Stimulated activated naive B cell treated with anti-CD40 and anti-IgM and Interleukin-4, amounts not matched to agents 10 μg/mL and 1 μg/mL and 100 μg/mL, for 72 hours (primary cell): ENCODE measurements around the gene PRPSAP1.
A peak's percentile ranks its signal among the peaks of the same experiment; 100 is the strongest.

Experiments
- ATAC-seq, 2 donors: fragments of 150-1000 bp; cut with Tn5 transposase; replicated peaks; 2 replicates each; pipeline ENCODE4 v1.10.0; 2021; ENCODE audit warnings: moderate library complexity in 1 of 2
- DNase-seq: peaks from one replicate; pipeline ENCODE4 v3.0.0; 2021
- H3K27ac Mint-ChIP-seq: one replicate; pipeline ENCODE4 v1.8.0; 2022; ENCODE audit warnings: mild to moderate bottlenecking, mixed read lengths
- H3K27me3 Mint-ChIP-seq, 2 donors: one replicate each; pipeline ENCODE4 v1.8.0; 2022; ENCODE audit warnings: mixed read lengths in 2 of 2
- H3K36me3 Mint-ChIP-seq, 2 donors: one replicate each; pipeline ENCODE4 v1.8.0; 2022; ENCODE audit warnings: mixed read lengths in 2 of 2, mild to moderate bottlenecking in 1 of 2
- H3K4me1 Mint-ChIP-seq, 2 donors: one replicate each; pipeline ENCODE4 v1.8.0; 2022; ENCODE audit warnings: mixed read lengths in 2 of 2, mild to moderate bottlenecking in 1 of 2
- H3K4me3 Mint-ChIP-seq, 2 donors: one replicate each; pipeline ENCODE4 v1.8.0; 2022; ENCODE audit warnings: mild to moderate bottlenecking in 2 of 2, mixed read lengths in 2 of 2, moderate library complexity in 1 of 2
- H3K9me3 Mint-ChIP-seq, 2 donors: one replicate each; pipeline ENCODE4 v1.8.0; 2022; ENCODE audit warnings: mixed read lengths in 2 of 2, mild to moderate bottlenecking in 1 of 2

The PRPSAP1 gene

DNA sequence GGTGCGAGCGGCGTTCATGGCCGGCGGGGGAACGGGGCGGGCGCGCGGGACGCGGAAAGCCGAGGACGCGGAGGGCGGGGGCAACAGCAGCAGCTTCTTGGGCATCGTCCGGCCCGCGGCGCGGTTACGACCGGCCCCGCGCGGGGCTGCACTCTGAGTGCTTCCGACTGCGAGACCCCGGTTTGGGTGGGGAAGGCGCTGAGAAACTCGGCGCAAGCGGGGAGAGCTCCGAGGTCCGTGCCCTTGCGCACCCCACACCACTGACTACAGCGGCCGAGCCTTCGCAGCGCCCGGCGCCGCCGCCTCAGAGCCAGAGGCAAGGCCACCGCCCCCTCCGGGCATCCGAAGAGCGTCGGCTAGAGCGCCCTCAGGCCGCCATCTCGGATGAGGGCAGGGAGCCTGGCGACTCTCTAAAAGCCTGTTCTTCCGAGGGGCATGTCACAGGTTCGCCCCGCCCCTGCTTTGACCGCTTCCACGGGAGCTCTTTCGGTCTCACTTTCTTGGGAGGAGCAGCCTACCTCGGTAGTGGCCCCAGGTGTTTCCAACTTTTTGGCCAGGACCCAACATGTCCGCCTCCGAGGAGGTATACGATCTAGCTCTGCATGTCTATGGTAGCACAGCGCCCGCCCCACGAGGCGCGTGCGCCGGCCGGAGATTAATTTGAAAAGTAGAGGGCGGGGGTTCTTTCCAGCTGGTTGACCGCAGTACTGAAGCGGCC, at the start of gene PRPSAP1:
Gene PRPSAP1 (minus strand): TSS at position 318 of the 718 bp plus-strand sequence. CDS start 213 bp downstream, at position 105.
- Mint-ChIP-seq H3K4me3 (peak within 1 kb of the TSS; percentile 89 to 95), H3K27ac (peak within 1 kb of the TSS; percentile 100), H3K27me3 (no peaks in the 10 kb centered on the region), H3K4me1 (peaks cover 12 to 22% of the 10 kb centered on the region in 2 donors), H3K36me3 (peaks cover 0 to 4% of the 10 kb centered on the region in 2 donors), H3K9me3 (no peaks in the 10 kb centered on the region)
- ATAC-seq (peak; percentile 95 to 97), DNase-seq (peak; percentile 87)

- H3K27ac Mint-ChIP-seq, result peak overlapping the region; percentile 2
- H3K36me3 Mint-ChIP-seq, result peaks cover 53 to 71% of the 10 kb centered on the region in 2 donors
- H3K4me3 Mint-ChIP-seq, result no peak overlapping the region
- no peak for ATAC-seq
- peaks cover 26 to 42% of the 10 kb centered on the region in 2 donors for H3K4me1 Mint-ChIP-seq
- no peaks in the 10 kb centered on the region for H3K27me3 Mint-ChIP-seq
- DNase-seq, result no peak
- no peaks in the 10 kb centered on the region for H3K9me3 Mint-ChIP-seq
Observed at GRCh38 chr17:76402711-76403110, 49.0 kb upstream of the PRPSAP1 start.

- H3K4me3 Mint-ChIP-seq, result no peak overlapping the region
- H3K27me3 Mint-ChIP-seq, result no peaks in the 10 kb centered on the region
- H3K27ac Mint-ChIP-seq, result no peak overlapping the region
- H3K4me1 Mint-ChIP-seq, result peaks cover 4 to 10% of the 10 kb centered on the region in 2 donors
- no peaks in the 10 kb centered on the region for H3K9me3 Mint-ChIP-seq
- H3K36me3 Mint-ChIP-seq, result peaks cover 49 to 72% of the 10 kb centered on the region in 2 donors
- no peak for ATAC-seq
- no peak for DNase-seq
Observed at GRCh38 chr17:76399175-76400172, 45.8 kb upstream of the PRPSAP1 start.

DNA sequence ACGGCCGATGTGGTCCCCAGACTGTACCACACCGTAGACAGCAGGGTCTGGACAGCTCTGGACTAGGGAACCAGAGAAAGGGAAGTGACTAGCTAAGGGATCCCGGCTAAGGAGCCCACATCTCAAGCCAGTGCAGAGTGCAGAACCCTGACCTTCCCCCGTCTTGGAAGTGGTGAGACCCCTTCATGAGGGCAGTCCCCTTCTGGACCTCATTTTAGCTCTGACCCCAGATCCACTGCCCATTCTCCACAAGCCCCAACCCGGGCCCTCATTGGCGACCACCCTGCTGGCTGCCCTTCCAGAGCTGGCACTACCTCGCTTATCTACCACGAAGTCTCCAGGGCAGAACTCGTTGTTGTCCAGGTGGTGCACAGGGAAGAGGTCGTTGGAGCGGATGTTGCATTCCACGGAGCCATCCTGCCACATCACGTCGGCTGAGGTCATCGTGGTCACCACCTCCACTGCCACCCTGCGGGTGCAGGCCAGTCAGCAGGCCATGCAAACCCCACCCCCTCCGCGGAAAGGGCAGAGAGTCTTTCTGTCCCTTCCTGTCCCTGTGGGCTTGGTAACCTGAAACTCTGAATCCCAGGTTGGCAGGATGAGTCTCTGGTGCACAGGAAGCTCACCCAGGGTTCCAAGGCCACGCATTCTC, 44.9 kb upstream of the PRPSAP1 start:
- H3K4me1 Mint-ChIP-seq, result peaks cover 4 to 7% of the 10 kb centered on the region in 2 donors
- H3K27ac Mint-ChIP-seq, result no peak overlapping the region
- no peaks in the 10 kb centered on the region for H3K27me3 Mint-ChIP-seq
- no peak overlapping the region for H3K4me3 Mint-ChIP-seq
- no peaks in the 10 kb centered on the region for H3K9me3 Mint-ChIP-seq
- ATAC-seq (peak; percentile 18 to 31), DNase-seq (no peak)
- peaks cover 49 to 69% of the 10 kb centered on the region in 2 donors for H3K36me3 Mint-ChIP-seq

- peaks cover 4 to 7% of the 10 kb centered on the region in 2 donors for H3K4me1 Mint-ChIP-seq
- peak overlapping the region; percentile 5 for H3K27ac Mint-ChIP-seq
- H3K27me3 Mint-ChIP-seq, result no peaks in the 10 kb centered on the region
- ATAC-seq (peak; percentile 89 to 95), DNase-seq (peak; percentile 62)
- H3K9me3 Mint-ChIP-seq, result no peaks in the 10 kb centered on the region
- H3K36me3 Mint-ChIP-seq, result peaks cover 51 to 67% of the 10 kb centered on the region in 2 donors
- H3K4me3 Mint-ChIP-seq, result no peak overlapping the region
Observed at GRCh38 chr17:76397687-76398522, 44.2 kb upstream of the PRPSAP1 start.

DNA sequence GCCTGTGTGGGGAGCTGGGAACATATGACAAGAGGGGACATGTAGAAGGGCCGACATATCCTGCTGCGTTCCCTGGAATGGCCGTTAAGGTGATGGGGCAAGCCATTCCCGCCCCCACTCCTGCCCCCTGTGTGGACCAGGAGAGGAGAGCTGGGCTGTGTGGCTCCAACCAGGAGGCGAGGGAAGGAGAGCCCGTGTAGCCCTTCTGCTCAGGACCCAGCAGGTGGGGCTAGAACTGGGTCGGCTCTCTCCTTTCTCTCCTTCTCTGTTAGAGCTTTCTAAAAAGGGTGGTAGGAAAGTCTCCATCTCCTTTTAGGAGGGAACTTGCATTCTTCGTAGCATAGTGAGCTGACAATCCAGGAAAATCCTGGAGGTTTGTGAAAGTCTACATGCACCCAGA, 43.5 kb upstream of the PRPSAP1 start:
- H3K9me3 Mint-ChIP-seq, result no peaks in the 10 kb centered on the region
- H3K27ac Mint-ChIP-seq, result no peak overlapping the region
- ATAC-seq (no peak), DNase-seq (no peak)
- H3K27me3 Mint-ChIP-seq, result no peaks in the 10 kb centered on the region
- peaks cover 44 to 60% of the 10 kb centered on the region in 2 donors for H3K36me3 Mint-ChIP-seq
- H3K4me1 Mint-ChIP-seq, result peaks cover 4 to 7% of the 10 kb centered on the region in 2 donors
- H3K4me3 Mint-ChIP-seq, result no peak overlapping the region

DNA sequence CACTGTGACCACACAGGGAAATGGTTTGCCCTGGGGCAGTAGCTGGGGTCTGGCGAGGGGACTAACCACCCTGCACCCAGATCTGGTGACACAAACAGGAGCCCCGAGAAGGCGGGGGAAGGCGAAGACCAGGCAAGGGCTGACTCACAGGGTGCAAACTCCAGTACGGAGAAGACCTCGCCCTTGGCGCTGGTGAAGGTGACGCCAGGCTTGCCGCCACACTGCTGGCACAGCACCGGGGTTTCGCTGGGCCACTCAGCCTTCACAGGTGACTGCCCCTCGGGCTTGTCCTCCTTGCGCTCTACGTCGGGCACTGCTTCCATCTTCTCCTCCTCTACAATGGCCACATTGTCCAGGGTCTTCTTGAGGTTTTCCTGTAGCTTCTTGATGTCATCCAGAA, 42.3 kb upstream of the PRPSAP1 start:
- Mint-ChIP-seq H3K9me3 (no peaks in the 10 kb centered on the region), H3K36me3 (peaks cover 36 to 59% of the 10 kb centered on the region in 2 donors), H3K27ac (no peak overlapping the region), H3K4me1 (peaks cover 4 to 7% of the 10 kb centered on the region in 2 donors), H3K4me3 (no peak overlapping the region), H3K27me3 (no peaks in the 10 kb centered on the region)
- ATAC-seq (no peak), DNase-seq (no peak)

DNA sequence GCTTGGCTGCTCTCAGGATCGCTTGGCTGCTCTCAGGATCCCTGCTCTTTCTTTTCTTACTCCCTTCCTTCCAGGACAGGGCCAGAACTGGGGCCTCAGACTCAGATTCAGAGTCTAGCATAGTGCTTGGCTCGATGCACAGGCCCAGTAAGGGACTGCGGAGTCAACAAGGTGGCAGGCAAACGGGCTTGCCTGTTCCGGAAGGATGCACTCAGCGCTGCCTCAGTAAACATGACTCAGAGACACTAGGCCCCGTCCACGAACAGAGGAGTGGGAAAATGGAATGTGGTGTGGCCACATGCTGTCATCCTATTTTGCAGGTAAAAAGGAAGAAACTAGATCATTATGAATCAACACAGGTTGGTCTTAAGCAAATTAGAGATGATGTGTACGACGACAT, 40.5 kb upstream of the PRPSAP1 start:
- H3K4me3 Mint-ChIP-seq, result no peak overlapping the region
- no peak for ATAC-seq
- H3K27me3 Mint-ChIP-seq, result no peaks in the 10 kb centered on the region
- DNase-seq, result no peak
- peaks cover 27 to 57% of the 10 kb centered on the region in 2 donors for H3K36me3 Mint-ChIP-seq
- no peak overlapping the region for H3K27ac Mint-ChIP-seq
- H3K9me3 Mint-ChIP-seq, result no peaks in the 10 kb centered on the region
- peaks cover 2 to 13% of the 10 kb centered on the region in 2 donors for H3K4me1 Mint-ChIP-seq

DNA sequence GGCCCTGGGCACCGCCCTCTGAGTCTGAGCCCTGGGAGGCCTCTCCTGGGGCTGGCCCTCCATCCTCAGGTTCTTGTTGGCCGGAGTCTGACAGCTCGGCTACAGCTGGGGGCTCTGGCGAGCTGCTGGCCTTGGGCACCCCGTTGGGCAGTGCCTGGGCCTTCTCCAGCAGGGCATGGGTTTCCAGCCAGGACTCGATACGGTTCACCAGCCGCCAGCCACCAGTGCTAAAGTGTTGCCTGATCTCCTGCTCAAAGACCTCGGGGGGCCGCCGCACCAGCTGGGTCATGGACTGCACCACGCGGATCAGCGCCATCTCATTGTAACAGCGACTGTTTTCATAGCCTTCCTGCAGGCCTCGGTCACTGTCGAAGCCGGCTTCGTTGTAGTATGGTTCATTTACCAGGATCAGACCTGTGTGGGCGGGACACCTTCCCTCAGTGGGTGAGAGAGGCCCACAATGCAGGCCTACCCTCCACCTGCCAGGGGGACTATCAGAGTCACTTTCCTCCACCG, 37.5 kb upstream of the PRPSAP1 start:
- Mint-ChIP-seq H3K9me3 (no peaks in the 10 kb centered on the region), H3K4me3 (no peak overlapping the region), H3K36me3 (peaks cover 19 to 49% of the 10 kb centered on the region in 2 donors), H3K27ac (no peak overlapping the region), H3K27me3 (no peaks in the 10 kb centered on the region), H3K4me1 (peaks cover 8 to 18% of the 10 kb centered on the region in 2 donors)
- ATAC-seq (no peak), DNase-seq (no peak)

DNA sequence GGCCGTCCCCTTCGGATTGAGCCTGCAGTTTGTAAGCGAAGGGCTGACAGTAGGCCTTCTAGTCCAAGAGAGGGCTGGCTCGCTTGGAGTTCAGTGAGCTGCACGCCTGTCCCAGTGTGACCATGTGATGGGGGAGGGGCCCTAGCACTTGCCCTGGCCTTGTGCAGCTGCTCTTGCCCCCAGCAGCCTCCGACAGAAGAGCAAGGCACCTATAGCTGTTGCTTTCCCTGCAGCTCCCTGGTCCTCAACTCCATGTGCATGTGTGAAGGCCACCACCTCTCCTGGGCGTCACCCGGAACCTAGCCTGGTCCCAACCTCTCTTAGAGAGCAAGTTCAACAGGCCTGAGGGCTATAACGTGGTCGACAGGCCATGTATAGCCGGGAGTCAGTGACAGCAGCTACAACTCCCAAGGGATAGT, 36.3 kb upstream of the PRPSAP1 start:
- H3K27ac Mint-ChIP-seq, result no peak overlapping the region
- no peaks in the 10 kb centered on the region for H3K9me3 Mint-ChIP-seq
- H3K36me3 Mint-ChIP-seq, result peaks cover 17 to 43% of the 10 kb centered on the region in 2 donors
- peaks cover 10 to 29% of the 10 kb centered on the region in 2 donors for H3K4me1 Mint-ChIP-seq
- DNase-seq, result no peak
- H3K27me3 Mint-ChIP-seq, result no peaks in the 10 kb centered on the region
- H3K4me3 Mint-ChIP-seq, result no peak overlapping the region
- ATAC-seq, result no peak

GRCh38 chr17:76388966-76389888, 35.5 kb upstream of the PRPSAP1 start:
- H3K27ac Mint-ChIP-seq, result no peak overlapping the region

GRCh38 chr17:76386966-76387765, 33.5 kb upstream of the PRPSAP1 start:
- H3K27me3 Mint-ChIP-seq, result peaks cover 0 to under 1% of the 10 kb centered on the region in 2 donors
- peaks cover 9 to 35% of the 10 kb centered on the region in 2 donors for H3K36me3 Mint-ChIP-seq
- ATAC-seq (no peak), DNase-seq (no peak)
- H3K9me3 Mint-ChIP-seq, result no peaks in the 10 kb centered on the region
- H3K4me1 Mint-ChIP-seq, result peaks cover 14 to 41% of the 10 kb centered on the region in 2 donors
- no peak overlapping the region for H3K27ac Mint-ChIP-seq
- no peak overlapping the region for H3K4me3 Mint-ChIP-seq

More at GRCh38 chr17:76388966-76389888, 35.5 kb upstream of the PRPSAP1 start:
- Mint-ChIP-seq H3K9me3 (no peaks in the 10 kb centered on the region), H3K4me3 (no peak overlapping the region), H3K27me3 (no peaks in the 10 kb centered on the region), H3K4me1 (peaks cover 10 to 29% of the 10 kb centered on the region in 2 donors), H3K36me3 (peaks cover 16 to 43% of the 10 kb centered on the region in 2 donors)
- DNase-seq (no peak), ATAC-seq (no peak)
